ENCODE data around the gene ARID3B. TPM values are rescaled to one million over a fixed set of nuclear protein-coding genes. Genes with fewer than 3 reads are reported as not detected.

The ARID3B gene
- 1.7 and 2.1 TPM in 2 replicates for total RNA-seq

GRCh38 chr15:74540761-74541493, at the start of gene ARID3B:
ARID3B (plus strand) TSS chr15:74541220; CDS start chr15:74543937, 2,717 bp downstream.

GRCh38 chr15:74615508-74616365, 74.7 kb downstream of the ARID3B start, which contains the start of gene CLK3:
CLK3 (plus strand) TSS chr15:74615836; CDS start chr15:74619197, 3,361 bp downstream.

Other genes starting within 250 kb of the ARID3B start
- gene CYP11A1, start 173.6 kb upstream of the ARID3B start, total RNA-seq, result 0.28 and 0.38 TPM in 2 replicates
- 19.7 and 59.6 TPM in 2 replicates for gene SEMA7A, start 107.3 kb upstream of the ARID3B start, total RNA-seq
- 31.6 and 40.3 TPM in 2 replicates for gene UBL7, start 80.1 kb upstream of the ARID3B start, total RNA-seq
- 50.2 and 64.0 TPM in 2 replicates for gene CLK3, start 74.6 kb downstream of the ARID3B start, total RNA-seq
- gene EDC3, start 154.8 kb downstream of the ARID3B start, total RNA-seq, result 13.5 and 21.5 TPM in 2 replicates
- gene CYP1A1, start 184.3 kb downstream of the ARID3B start, total RNA-seq, result 0.19 and 2.5 TPM in 2 replicates
- gene CYP1A2, start 207.6 kb downstream of the ARID3B start, total RNA-seq, result not detected in 2 replicates
- 12.1 and 30.5 TPM in 2 replicates for gene CSK, start 240.9 kb downstream of the ARID3B start, total RNA-seq

All from regular cardiac myocyte (primary cell).